HCT116 (cell line): Measurements from ENCODE around the gene STK35.

Source experiments
- CEBPB ChIP-seq: IDR thresholded peaks from 2 replicates; pipeline ENCODE4 v1.6.1; 2012; ENCODE audit warnings: low read depth
- POLR2A ChIP-seq: IDR thresholded peaks from 2 replicates; pipeline ENCODE4 v1.7.0; 2011; ENCODE audit warnings: borderline replicate concordance; ENCODE audit not compliant: insufficient read depth, insufficient read length; ENCODE audit errors: extremely low read depth
- POLR2AphosphoS5 ChIP-seq: IDR thresholded peaks from 2 replicates; pipeline ENCODE4 v1.6.1; 2011; ENCODE audit warnings: mild to moderate bottlenecking, low read depth, low read length, moderate library complexity
- SP1 ChIP-seq: IDR thresholded peaks from 2 replicates; pipeline ENCODE4 v1.6.1; 2012; ENCODE audit warnings: low read depth
- YY1 ChIP-seq: IDR thresholded peaks from 2 replicates; pipeline ENCODE4 v1.6.1; 2011; ENCODE audit warnings: low read length, low read depth, moderate library complexity, mild to moderate bottlenecking; ENCODE audit not compliant: insufficient replicate concordance; ENCODE audit errors: extremely low read depth
- ZFX ChIP-seq: fragments of 450-650 bp; IDR thresholded peaks from 2 replicates; pipeline ENCODE4 v1.6.1; 2017
- TF ChIP-seq, protein P1 (sequence below), 3 experiments: fragments of 200-600 bp in 1 of 3; sonication (generic) in 1 of 3; IDR thresholded peaks in 2 of 3; conservative IDR thresholded peaks in 1 of 3; 2 replicates each; pipeline ENCODE4 v1.5.1; 2012 to 2017; ENCODE audit warnings: low read depth in 2 of 3, low read length in 2 of 3, antibody characterized with exemption in 1 of 3, borderline replicate concordance in 1 of 3, control low read depth in 1 of 3, mild to moderate bottlenecking in 1 of 3, mixed read lengths in 1 of 3, mixed run types in 1 of 3, moderate library complexity in 1 of 3; ENCODE audit not compliant: insufficient read depth in 1 of 3
- TF ChIP-seq, protein P2 (sequence below): IDR thresholded peaks from 2 replicates; pipeline ENCODE4 v1.6.1; 2012; ENCODE audit warnings: low read depth
- TF ChIP-seq, protein P3 (sequence below): IDR thresholded peaks from 2 replicates; pipeline ENCODE4 v1.6.1; 2012

DNA sequence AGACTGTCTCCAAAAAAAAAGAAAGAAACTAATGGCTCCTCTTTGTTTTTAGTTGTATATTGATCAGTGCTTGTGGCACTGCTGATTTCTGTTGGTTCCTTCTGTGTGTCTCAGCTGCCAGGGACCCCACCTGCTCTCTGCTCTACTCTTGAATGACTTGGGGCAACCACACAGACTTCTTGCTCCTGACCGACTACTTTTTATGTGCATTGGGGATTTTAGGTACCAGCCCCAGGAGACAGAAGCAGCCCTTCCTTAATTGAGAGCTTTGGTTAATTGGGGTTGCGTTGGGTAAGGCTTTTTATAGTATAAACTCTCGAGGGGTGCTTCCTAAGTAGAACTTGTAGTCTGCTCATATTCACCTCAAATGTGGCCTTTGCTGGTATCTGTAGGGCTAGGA is 6.9 kb downstream of the STK35 start:
- TF ChIP-seq, protein P1, sequence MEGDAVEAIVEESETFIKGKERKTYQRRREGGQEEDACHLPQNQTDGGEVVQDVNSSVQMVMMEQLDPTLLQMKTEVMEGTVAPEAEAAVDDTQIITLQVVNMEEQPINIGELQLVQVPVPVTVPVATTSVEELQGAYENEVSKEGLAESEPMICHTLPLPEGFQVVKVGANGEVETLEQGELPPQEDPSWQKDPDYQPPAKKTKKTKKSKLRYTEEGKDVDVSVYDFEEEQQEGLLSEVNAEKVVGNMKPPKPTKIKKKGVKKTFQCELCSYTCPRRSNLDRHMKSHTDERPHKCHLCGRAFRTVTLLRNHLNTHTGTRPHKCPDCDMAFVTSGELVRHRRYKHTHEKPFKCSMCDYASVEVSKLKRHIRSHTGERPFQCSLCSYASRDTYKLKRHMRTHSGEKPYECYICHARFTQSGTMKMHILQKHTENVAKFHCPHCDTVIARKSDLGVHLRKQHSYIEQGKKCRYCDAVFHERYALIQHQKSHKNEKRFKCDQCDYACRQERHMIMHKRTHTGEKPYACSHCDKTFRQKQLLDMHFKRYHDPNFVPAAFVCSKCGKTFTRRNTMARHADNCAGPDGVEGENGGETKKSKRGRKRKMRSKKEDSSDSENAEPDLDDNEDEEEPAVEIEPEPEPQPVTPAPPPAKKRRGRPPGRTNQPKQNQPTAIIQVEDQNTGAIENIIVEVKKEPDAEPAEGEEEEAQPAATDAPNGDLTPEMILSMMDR (IDR thresholded peaks at IDR 0.05 in 2 of 3, conservative IDR thresholded peaks at IDR 0.05 in 1 of 3; ENCODE audit: borderline replicate concordance in 1 of 3, insufficient read depth in 1 of 3, low read depth in 2 of 3, low read length in 2 of 3): no peak
- TF ChIP-seq ZFX: no peak
- no peak for TF ChIP-seq POLR2A
- TF ChIP-seq SP1: no peak
- TF ChIP-seq POLR2AphosphoS5: no peak
- TF ChIP-seq, protein P2, sequence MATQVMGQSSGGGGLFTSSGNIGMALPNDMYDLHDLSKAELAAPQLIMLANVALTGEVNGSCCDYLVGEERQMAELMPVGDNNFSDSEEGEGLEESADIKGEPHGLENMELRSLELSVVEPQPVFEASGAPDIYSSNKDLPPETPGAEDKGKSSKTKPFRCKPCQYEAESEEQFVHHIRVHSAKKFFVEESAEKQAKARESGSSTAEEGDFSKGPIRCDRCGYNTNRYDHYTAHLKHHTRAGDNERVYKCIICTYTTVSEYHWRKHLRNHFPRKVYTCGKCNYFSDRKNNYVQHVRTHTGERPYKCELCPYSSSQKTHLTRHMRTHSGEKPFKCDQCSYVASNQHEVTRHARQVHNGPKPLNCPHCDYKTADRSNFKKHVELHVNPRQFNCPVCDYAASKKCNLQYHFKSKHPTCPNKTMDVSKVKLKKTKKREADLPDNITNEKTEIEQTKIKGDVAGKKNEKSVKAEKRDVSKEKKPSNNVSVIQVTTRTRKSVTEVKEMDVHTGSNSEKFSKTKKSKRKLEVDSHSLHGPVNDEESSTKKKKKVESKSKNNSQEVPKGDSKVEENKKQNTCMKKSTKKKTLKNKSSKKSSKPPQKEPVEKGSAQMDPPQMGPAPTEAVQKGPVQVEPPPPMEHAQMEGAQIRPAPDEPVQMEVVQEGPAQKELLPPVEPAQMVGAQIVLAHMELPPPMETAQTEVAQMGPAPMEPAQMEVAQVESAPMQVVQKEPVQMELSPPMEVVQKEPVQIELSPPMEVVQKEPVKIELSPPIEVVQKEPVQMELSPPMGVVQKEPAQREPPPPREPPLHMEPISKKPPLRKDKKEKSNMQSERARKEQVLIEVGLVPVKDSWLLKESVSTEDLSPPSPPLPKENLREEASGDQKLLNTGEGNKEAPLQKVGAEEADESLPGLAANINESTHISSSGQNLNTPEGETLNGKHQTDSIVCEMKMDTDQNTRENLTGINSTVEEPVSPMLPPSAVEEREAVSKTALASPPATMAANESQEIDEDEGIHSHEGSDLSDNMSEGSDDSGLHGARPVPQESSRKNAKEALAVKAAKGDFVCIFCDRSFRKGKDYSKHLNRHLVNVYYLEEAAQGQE: no peak
- TF ChIP-seq YY1: no peak
- TF ChIP-seq, protein P3, sequence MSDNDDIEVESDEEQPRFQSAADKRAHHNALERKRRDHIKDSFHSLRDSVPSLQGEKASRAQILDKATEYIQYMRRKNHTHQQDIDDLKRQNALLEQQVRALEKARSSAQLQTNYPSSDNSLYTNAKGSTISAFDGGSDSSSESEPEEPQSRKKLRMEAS: no peak
- no peak for TF ChIP-seq CEBPB
